ENCODE data around the gene NUDT8.
"Not testable (repeated sequence)": the region's sequence is repeated elsewhere in the genome, so short reads cannot be mapped to it uniquely, and the experiment has no call there.

Gene NUDT8

GRCh38 chr11:67599149-67599548, 30.6 kb downstream of the NUDT8 start:
- no peak for FAIRE-seq
- DNase-seq (ENCODE audit: insufficient read length, low spot score) = no peak

- DNase-seq (ENCODE audit: insufficient read length, low spot score); FAIRE-seq: not testable (repeated sequence)
These were observed 31.8 kb downstream of the NUDT8 start for GRCh38 chr11:67597963-67598362.

GRCh38 chr11:67597458-67597857, 32.3 kb downstream of the NUDT8 start:
- not testable (repeated sequence) for FAIRE-seq

GRCh38 chr11:67596753-67597300, 32.9 kb downstream of the NUDT8 start:
- FAIRE-seq = no peak
- DNase-seq (ENCODE audit: insufficient read length, low spot score) = no peak

More at GRCh38 chr11:67597458-67597857, 32.3 kb downstream of the NUDT8 start:
- not testable (repeated sequence) for DNase-seq (ENCODE audit: insufficient read length, low spot score)

GRCh38 chr11:67594480-67594879, 35.3 kb downstream of the NUDT8 start:
- no peak for FAIRE-seq

GRCh38 chr11:67593565-67593905, 36.2 kb downstream of the NUDT8 start:
- FAIRE-seq = no peak
- DNase-seq (ENCODE audit: insufficient read length, low spot score) = no peak

More at GRCh38 chr11:67594480-67594879, 35.3 kb downstream of the NUDT8 start:
- DNase-seq (ENCODE audit: insufficient read length, low spot score) = no peak

GRCh38 chr11:67592880-67593564, 36.7 kb downstream of the NUDT8 start:
- DNase-seq (ENCODE audit: insufficient read length, low spot score) (no peak), FAIRE-seq (no peak)

GRCh38 chr11:67588899-67589415, 40.8 kb downstream of the NUDT8 start:
- FAIRE-seq; DNase-seq (ENCODE audit: insufficient read length, low spot score): not testable (repeated sequence)

GRCh38 chr11:67588136-67588503, 41.6 kb downstream of the NUDT8 start:
- FAIRE-seq = no peak
- DNase-seq (ENCODE audit: insufficient read length, low spot score) = no peak

GRCh38 chr11:67586568-67587250, 43.0 kb downstream of the NUDT8 start:
- FAIRE-seq = no peak

GRCh38 chr11:67585911-67586310, 43.8 kb downstream of the NUDT8 start:
- no peak for FAIRE-seq
- no peak for DNase-seq (ENCODE audit: insufficient read length, low spot score)

More at GRCh38 chr11:67586568-67587250, 43.0 kb downstream of the NUDT8 start:
- DNase-seq (ENCODE audit: insufficient read length, low spot score) = no peak

GRCh38 chr11:67584881-67585873, 44.6 kb downstream of the NUDT8 start:
- FAIRE-seq = peak; percentile 49

GRCh38 chr11:67584205-67584880, 45.4 kb downstream of the NUDT8 start:
- peak; percentile 26 for FAIRE-seq
- DNase-seq (ENCODE audit: insufficient read length, low spot score) = no peak

More at GRCh38 chr11:67584881-67585873, 44.6 kb downstream of the NUDT8 start:
- no peak for DNase-seq (ENCODE audit: insufficient read length, low spot score)

GRCh38 chr11:67583247-67584204, 46.2 kb downstream of the NUDT8 start, which contains the start of gene GSTP1:
Gene GSTP1, plus strand, starts transcription at chr11:67583812. Its CDS starts 32 bp downstream, at chr11:67583844.
- peak; percentile 86 for FAIRE-seq
- peak; percentile 95 for DNase-seq (ENCODE audit: insufficient read length, low spot score)

- FAIRE-seq (no peak), DNase-seq (ENCODE audit: insufficient read length, low spot score) (no peak)
These were observed 47.7 kb downstream of the NUDT8 start for GRCh38 chr11:67582011-67582410.

- FAIRE-seq = no peak
- DNase-seq (ENCODE audit: insufficient read length, low spot score) = no peak
These were observed 48.3 kb downstream of the NUDT8 start for GRCh38 chr11:67581469-67581868.

GRCh38 chr11:67577951-67578350, 51.8 kb downstream of the NUDT8 start:
- DNase-seq (ENCODE audit: insufficient read length, low spot score) (no peak), FAIRE-seq (no peak)
